Measurements from ENCODE around the gene SYCE3. TPM values are rescaled to one million over a fixed set of nuclear protein-coding genes. Genes with fewer than 3 reads are reported as not detected.

Gene SYCE3
- polyA plus RNA-seq, 1 of the 3 experiments (the other 2 are of a cell fraction), result 3.6 TPM

DNA sequence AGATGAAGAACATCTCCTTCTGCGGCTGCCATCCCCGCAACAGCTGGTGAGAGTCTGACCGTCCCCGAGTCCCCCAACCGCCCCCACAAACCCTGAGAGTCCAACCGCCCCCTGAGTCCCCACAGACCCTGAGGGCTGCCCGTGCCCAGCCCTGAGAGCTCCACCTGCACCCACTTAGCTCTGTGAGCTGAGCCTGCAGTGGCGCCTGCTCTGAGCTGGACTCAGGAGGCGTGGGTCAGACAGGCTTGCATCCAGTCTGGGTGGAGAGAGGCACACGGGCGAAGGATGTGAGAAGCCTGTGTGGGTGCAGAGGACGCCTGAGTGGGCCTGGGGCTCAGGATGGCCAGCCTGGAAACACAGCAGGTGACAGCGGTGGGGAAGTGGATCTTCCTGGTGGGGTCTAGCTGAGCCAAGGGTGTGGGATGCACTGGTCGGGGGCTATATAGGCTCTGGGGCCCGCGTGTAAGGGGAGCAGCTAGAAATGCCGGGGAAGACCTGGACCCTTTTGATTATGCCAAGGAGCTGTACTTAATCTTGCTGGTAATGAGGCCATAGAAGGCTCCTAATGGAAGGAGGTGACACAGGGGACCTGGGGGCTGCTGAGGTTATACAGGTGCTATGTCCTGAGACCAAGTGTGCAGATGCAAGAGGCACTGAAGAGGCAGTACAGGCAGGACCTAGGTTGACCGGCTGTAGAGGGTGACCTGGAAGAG, 44.4 kb upstream of the SYCE3 start:
- Histone ChIP-seq H3K79me2 (ENCODE audit: insufficient read depth) (no peaks in the 10 kb centered on the region), H3K4me1 (ENCODE audit: control insufficient read depth in 1 of 2, insufficient read depth in 2 of 2, low read depth in 1 of 2, low read length in 1 of 2) (peaks cover 0 to 2% of the 10 kb centered on the region in 2 experiments; a peak in 1 of 4 replicates), H3K9ac (no peak overlapping the region), H3K4me2 (no peak overlapping the region), H3F3A (replicated peaks; ENCODE audit: insufficient read depth) (no peaks in the 10 kb centered on the region), H3K27me3 (ENCODE audit: insufficient read depth) (no peaks in the 10 kb centered on the region), H3K9me2 (no peaks in the 10 kb centered on the region), H2AFZ (ENCODE audit: low read depth) (no peak overlapping the region), H3K4me3 (ENCODE audit: low read depth in 2 of 2, low read length in 1 of 2) (no peak overlapping the region), H3K36me3 (replicated peaks in 1 of 2; ENCODE audit: control insufficient read depth in 1 of 2, insufficient read depth in 2 of 2, low read length in 1 of 2) (no peaks in the 10 kb centered on the region), H4K20me1 (ENCODE audit: insufficient read depth) (no peaks in the 10 kb centered on the region), H3K27ac (ENCODE audit: low read depth in 2 of 2, low read length in 1 of 2) (no peak overlapping the region), H3K9me3 (no peaks in the 10 kb centered on the region)
- WGBS (ENCODE audit: low lambda C conversion rate), result 79% methylated on average over 10 of the region's 18 CpGs
- ChIA-PET CTCF (interaction anchor here (1.9 kb wide), 1 partner anchor 14 kb away, joined by 12 read pairs; no protein-coding TSS in a partner anchor), POLR2A (interaction anchor here (1.2 kb wide), 1 partner anchor 28 kb away, joined by 3 read pairs; no protein-coding TSS in a partner anchor)
- no peak for DNase-seq
- TF ChIP-seq ELF1 (IDR thresholded peaks at IDR 0.05), result no peak
- no peak for TF ChIP-seq RXRA (IDR thresholded peaks at IDR 0.05; ENCODE audit: borderline replicate concordance, low read depth)
- TF ChIP-seq, protein P1, sequence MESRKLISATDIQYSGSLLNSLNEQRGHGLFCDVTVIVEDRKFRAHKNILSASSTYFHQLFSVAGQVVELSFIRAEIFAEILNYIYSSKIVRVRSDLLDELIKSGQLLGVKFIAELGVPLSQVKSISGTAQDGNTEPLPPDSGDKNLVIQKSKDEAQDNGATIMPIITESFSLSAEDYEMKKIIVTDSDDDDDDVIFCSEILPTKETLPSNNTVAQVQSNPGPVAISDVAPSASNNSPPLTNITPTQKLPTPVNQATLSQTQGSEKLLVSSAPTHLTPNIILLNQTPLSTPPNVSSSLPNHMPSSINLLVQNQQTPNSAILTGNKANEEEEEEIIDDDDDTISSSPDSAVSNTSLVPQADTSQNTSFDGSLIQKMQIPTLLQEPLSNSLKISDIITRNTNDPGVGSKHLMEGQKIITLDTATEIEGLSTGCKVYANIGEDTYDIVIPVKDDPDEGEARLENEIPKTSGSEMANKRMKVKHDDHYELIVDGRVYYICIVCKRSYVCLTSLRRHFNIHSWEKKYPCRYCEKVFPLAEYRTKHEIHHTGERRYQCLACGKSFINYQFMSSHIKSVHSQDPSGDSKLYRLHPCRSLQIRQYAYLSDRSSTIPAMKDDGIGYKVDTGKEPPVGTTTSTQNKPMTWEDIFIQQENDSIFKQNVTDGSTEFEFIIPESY (IDR thresholded peaks at IDR 0.05; ENCODE audit: borderline replicate concordance, low read depth), result no peak
- TF ChIP-seq POLR2AphosphoS5 (IDR thresholded peaks at IDR 0.05; ENCODE audit: low read depth, low read length), result no peak
- no peak for TF ChIP-seq SIN3A (IDR thresholded peaks at IDR 0.05; ENCODE audit: borderline replicate concordance, low read depth, low read length)

DNA sequence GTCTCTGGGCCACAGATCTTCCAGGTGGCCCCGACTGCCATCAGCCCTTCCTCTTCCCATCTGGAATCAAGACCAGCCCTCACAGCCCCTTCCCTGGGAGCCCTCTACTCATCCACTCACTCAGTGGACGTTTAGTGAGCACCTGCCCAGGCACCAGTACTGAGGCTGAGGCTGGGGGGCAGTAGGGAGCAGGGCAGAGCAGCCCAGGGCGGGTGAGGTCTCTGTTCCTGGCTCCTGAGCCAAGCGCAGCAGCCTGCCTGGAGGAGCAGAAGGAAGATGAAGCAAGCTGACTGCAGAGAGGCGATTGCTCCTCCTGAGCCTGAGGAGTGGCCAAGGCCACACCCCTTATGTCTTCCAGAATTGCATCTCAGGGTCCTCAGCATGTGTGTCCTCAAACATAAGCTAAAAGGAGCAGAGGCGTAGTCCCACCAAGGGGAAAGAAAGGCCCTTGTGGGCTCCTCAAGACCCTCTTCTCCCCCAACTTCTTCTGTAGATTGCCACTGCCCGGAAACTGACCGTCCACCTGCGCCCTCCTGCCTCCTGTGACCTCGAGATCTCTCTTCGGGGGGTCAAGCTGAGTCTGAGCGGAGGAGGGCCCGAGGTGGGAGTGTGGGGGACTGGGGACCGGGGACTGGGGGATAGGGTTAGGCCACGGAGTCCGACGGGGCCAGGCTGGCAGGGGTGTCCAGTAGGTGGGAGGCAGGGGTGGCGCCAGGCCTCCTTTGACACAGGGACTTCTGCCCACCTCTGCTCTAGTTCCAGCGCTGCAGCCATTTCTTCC, 43.6 kb upstream of the SYCE3 start:
- no peaks in the 10 kb centered on the region for H3K9me2 ChIP-seq
- no peak overlapping the region for H3K4me3 ChIP-seq (ENCODE audit: low read depth in 2 of 2, low read length in 1 of 2)
- DNase-seq, result no peak
- H3K4me2 ChIP-seq, result no peak overlapping the region
- H4K20me1 ChIP-seq (ENCODE audit: insufficient read depth), result no peaks in the 10 kb centered on the region
- H3K27me3 ChIP-seq (ENCODE audit: insufficient read depth), result no peaks in the 10 kb centered on the region
- no peaks in the 10 kb centered on the region for H3K36me3 ChIP-seq (replicated peaks in 1 of 2; ENCODE audit: control insufficient read depth in 1 of 2, insufficient read depth in 2 of 2, low read length in 1 of 2)
- TF ChIP-seq GATA2 (CRISPR knock-in tag; IDR thresholded peaks at IDR 0.05), result no peak
- TF ChIP-seq SMC3 (IDR thresholded peaks at IDR 0.05; ENCODE audit: low read depth, low read length), result no peak
- H3K9ac ChIP-seq, result no peak overlapping the region
- H3K9me3 ChIP-seq, result no peaks in the 10 kb centered on the region
- POLR2A ChIA-PET, result interaction anchor here (1.2 kb wide), 1 partner anchor 28 kb away, joined by 3 read pairs; no protein-coding TSS in a partner anchor
- H2AFZ ChIP-seq (ENCODE audit: low read depth), result no peak overlapping the region
- CTCF ChIA-PET, result interaction anchor here (1.9 kb wide), 1 partner anchor 14 kb away, joined by 12 read pairs; no protein-coding TSS in a partner anchor
- no peaks in the 10 kb centered on the region for H3K79me2 ChIP-seq (ENCODE audit: insufficient read depth)
- H3K27ac ChIP-seq (ENCODE audit: low read depth in 2 of 2, low read length in 1 of 2), result no peak overlapping the region
- peaks cover 0 to 7% of the 10 kb centered on the region in 2 experiments; a peak in 1 of 4 replicates for H3K4me1 ChIP-seq (ENCODE audit: control insufficient read depth in 1 of 2, insufficient read depth in 2 of 2, low read depth in 1 of 2, low read length in 1 of 2)
- 75% methylated on average over 18 of the region's 19 CpGs for WGBS (ENCODE audit: low lambda C conversion rate)
- H3F3A ChIP-seq (replicated peaks; ENCODE audit: insufficient read depth), result no peaks in the 10 kb centered on the region
